Measurements from ENCODE around the gene HOXA11. TPM values are rescaled to one million over a fixed set of nuclear protein-coding genes. Genes with fewer than 3 reads are reported as not detected.

Gene HOXA11
- total RNA-seq, 1 experiment from 2014 or later, result 0.84 TPM

DNA sequence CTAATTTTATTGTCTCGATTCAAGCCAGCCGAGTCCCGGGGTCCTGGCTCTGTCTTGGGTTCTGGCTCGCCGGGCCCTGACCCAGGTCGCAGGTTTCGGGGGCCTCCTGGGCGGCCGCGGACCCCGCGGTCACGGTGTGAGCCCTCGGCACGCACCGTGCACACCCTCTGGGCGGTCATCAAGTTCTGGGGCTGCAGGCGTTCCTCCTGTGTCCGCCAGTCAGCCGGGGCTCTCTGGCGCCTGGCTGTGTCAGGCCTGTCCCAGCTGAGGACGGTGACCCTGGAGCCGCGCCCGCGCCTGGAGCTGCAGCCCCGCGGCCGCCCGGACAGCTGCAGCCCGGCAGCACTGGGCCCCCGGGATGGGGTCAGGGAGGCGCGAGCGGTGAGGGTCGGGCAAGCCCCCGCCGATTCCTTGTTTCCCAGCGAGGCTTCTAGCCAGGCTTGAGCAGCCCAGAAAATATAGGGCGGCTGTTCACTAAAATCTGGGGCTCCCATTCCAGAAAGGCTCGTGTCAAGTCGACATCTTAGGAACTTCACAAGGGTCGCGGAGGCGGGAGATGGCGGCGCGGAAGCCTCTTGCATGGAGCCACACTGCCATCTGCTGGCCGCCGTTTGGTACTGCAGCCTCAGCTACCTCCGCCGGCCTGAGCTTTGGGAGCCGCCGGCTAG is 24.4 kb downstream of the HOXA11 start:
- TF ChIP-seq, protein P1, sequence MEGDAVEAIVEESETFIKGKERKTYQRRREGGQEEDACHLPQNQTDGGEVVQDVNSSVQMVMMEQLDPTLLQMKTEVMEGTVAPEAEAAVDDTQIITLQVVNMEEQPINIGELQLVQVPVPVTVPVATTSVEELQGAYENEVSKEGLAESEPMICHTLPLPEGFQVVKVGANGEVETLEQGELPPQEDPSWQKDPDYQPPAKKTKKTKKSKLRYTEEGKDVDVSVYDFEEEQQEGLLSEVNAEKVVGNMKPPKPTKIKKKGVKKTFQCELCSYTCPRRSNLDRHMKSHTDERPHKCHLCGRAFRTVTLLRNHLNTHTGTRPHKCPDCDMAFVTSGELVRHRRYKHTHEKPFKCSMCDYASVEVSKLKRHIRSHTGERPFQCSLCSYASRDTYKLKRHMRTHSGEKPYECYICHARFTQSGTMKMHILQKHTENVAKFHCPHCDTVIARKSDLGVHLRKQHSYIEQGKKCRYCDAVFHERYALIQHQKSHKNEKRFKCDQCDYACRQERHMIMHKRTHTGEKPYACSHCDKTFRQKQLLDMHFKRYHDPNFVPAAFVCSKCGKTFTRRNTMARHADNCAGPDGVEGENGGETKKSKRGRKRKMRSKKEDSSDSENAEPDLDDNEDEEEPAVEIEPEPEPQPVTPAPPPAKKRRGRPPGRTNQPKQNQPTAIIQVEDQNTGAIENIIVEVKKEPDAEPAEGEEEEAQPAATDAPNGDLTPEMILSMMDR (IDR thresholded peaks at IDR 0.05; ENCODE audit: unreplicated experiment), result peak; percentile 96
- CTCF ChIA-PET, result interaction anchor here (0.6 to 3.5 kb wide), 25 partner anchors 10 to 1356 kb away, joined by 3 to 57 read pairs (median 5); partner anchors contain the start of genes HOXA3, HOXA4 and HOXA6
- no TSS peak for BruUV-seq (replicated peaks)
- H3K4me3 Mint-ChIP-seq (ENCODE audit: unreplicated experiment), result peak overlapping the region; percentile 84
- H3K27ac Mint-ChIP-seq (ENCODE audit: low read depth, unreplicated experiment), result no peak overlapping the region
- H3K36me3 Mint-ChIP-seq (ENCODE audit: insufficient read depth, unreplicated experiment), result peaks cover 15% of the 10 kb centered on the region
- POLR2A ChIA-PET, result interaction anchor here (0.6 to 5.1 kb wide), 15 partner anchors 11 to 1209 kb away, joined by 3 to 65 read pairs (median 7); partner anchors contain the start of genes HOXA5 and HOXA6
- intact Hi-C loops (cut with micrococcal nuclease), result loop anchor here (1.0 kb wide), 4 partner anchors 10 to 791 kb away; no protein-coding TSS in a partner anchor
- DNase-seq (ENCODE audit: unreplicated experiment), result peak; percentile 83
- no peaks in the 10 kb centered on the region for H3K9me3 Mint-ChIP-seq (ENCODE audit: unreplicated experiment)
- no peaks in the 10 kb centered on the region for H3K27me3 Mint-ChIP-seq (ENCODE audit: insufficient read depth, unreplicated experiment)
- peaks cover 8% of the 10 kb centered on the region for H3K4me1 Mint-ChIP-seq (ENCODE audit: insufficient read depth, unreplicated experiment)

DNA sequence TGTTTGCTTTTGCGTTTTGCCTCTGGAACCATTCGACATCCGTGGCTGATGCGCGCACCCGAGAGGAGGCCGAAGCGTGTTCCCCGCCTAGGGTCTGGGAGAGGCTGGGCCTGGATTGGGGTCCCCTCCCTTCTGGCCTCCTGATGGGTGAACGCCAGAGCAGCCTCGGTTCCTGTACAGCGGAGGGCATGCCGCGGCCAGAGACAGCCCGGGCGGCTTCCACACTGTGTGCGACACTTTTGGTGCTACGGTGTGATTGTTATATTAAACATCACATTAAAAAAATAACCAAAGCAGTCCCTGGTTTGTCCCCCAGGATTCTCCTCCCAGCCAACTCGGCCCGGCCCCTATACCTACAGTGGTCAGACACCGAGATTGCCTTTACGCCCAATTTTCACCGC is 24.9 kb downstream of the HOXA11 start:
- peaks cover 15% of the 10 kb centered on the region for H3K36me3 Mint-ChIP-seq (ENCODE audit: insufficient read depth, unreplicated experiment)
- CTCF ChIA-PET, result interaction anchor here (0.6 to 3.5 kb wide), 12 partner anchors 10 to 956 kb away, joined by 3 to 57 read pairs (median 6); partner anchors contain the start of genes HOXA3 and HOXA6
- peak overlapping the region; percentile 84 for H3K4me3 Mint-ChIP-seq (ENCODE audit: unreplicated experiment)
- no peaks in the 10 kb centered on the region for H3K27me3 Mint-ChIP-seq (ENCODE audit: insufficient read depth, unreplicated experiment)
- TF ChIP-seq, protein P1 (IDR thresholded peaks at IDR 0.05; ENCODE audit: unreplicated experiment), result no peak
- intact Hi-C loops (cut with micrococcal nuclease), result no loop called here
- POLR2A ChIA-PET, result interaction anchor here (1.0 to 4.4 kb wide), 4 partner anchors 11 to 493 kb away, joined by 3 to 65 read pairs (median 5); partner anchors contain the start of gene HOXA6
- no TSS peak for BruUV-seq (replicated peaks)
- DNase-seq (ENCODE audit: unreplicated experiment), result no peak
- H3K4me1 Mint-ChIP-seq (ENCODE audit: insufficient read depth, unreplicated experiment), result peaks cover 12% of the 10 kb centered on the region
- no peaks in the 10 kb centered on the region for H3K9me3 Mint-ChIP-seq (ENCODE audit: unreplicated experiment)
- H3K27ac Mint-ChIP-seq (ENCODE audit: low read depth, unreplicated experiment), result peak overlapping the region; percentile 43

DNA sequence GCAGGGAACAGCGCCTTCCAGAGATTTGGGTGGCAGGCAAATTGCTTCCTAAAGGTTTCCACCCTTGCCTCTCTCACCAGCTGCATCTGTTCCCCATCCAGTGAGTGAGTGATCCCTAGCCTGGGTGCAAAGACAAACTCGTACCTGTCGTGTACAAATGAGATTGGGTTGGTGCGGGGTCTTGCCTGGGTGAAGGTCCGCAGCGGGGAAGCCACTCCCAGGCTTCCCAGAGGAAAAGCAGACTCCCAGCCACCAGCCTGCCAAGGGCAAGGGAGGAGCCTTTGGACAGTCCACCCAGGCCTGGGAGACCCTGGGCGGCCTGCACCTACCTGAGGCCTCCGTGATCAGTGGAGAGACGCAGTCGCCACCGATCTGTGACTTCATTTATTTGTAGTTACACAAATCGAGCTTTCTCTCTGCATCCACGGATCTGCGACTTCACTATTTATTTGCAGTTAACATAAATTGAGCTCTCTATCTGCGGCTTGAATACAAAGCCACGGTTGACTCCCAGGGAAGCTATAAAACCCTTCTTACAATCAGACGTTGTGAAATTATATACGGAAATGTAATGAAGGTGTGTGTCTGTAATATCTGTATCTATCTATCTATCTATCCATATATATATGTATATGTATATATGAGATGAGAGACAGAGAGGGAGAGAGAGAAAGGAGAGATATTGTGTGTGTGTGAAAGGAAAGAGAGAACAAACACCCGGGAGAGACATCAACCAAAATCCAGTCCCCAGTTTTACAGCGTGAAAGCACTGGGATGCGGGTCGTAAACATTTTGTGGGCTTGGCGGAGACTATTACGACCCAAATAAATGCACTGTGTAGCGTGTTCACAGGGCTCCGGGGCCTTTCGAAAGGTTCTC is 25.5 kb downstream of the HOXA11 start:
- Mint-ChIP-seq H3K4me1 (ENCODE audit: insufficient read depth, unreplicated experiment) (peaks cover 12% of the 10 kb centered on the region), H3K9me3 (ENCODE audit: unreplicated experiment) (no peaks in the 10 kb centered on the region), H3K4me3 (ENCODE audit: unreplicated experiment) (peak overlapping the region; percentile 58), H3K27me3 (ENCODE audit: insufficient read depth, unreplicated experiment) (no peaks in the 10 kb centered on the region), H3K27ac (ENCODE audit: low read depth, unreplicated experiment) (peak overlapping the region; percentile 43), H3K36me3 (ENCODE audit: insufficient read depth, unreplicated experiment) (peaks cover 10% of the 10 kb centered on the region)
- TF ChIP-seq, protein P1 (IDR thresholded peaks at IDR 0.05; ENCODE audit: unreplicated experiment), result no peak
- no peak for DNase-seq (ENCODE audit: unreplicated experiment)
- no TSS peak for BruUV-seq (replicated peaks)
- POLR2A ChIA-PET, result interaction anchor here (0.9 to 1.0 kb wide), 4 partner anchors 8 to 794 kb away, joined by 3 to 5 read pairs (median 3); no protein-coding TSS in a partner anchor
- CTCF ChIA-PET, result interaction anchor here (0.6 to 3.2 kb wide), 8 partner anchors 9 to 826 kb away, joined by 3 to 21 read pairs (median 4); no protein-coding TSS in a partner anchor
- intact Hi-C loops (cut with micrococcal nuclease), result no loop called here
